ENCODE measurements around the gene DOK5. TPM values are rescaled to one million over a fixed set of nuclear protein-coding genes. Genes with fewer than 3 reads are reported as not detected.
A peak's percentile ranks its signal among the peaks of the same experiment; 100 is the strongest.

Gene DOK5
- total RNA-seq, 1 donor from 2014 or later, result 11.1 TPM

GRCh38 chr20:54648421-54649142, 173.2 kb downstream of the DOK5 start:
- DNase-seq, result no peak

DNA sequence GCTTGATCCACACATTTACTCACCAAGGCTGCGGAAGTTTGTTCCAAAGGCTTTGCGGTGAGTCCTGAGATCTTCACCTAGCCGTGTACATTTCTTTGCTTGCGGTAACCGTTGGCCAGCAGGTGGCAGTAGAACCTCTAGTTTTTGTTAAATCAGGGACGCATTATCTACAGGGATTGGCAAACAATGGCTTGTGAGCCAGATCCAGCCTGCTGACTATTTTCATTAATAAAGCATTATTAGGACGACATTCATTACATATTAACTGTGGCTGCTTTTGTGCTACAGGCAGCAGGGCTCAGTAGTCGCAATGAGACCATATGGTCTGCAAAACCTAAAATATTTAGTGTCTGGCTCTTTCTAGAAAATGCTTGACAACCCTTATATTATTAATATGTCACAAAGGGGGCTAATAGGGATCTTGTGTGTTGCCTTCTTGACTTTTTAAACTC, 174.1 kb downstream of the DOK5 start:
- DNase-seq, result peak; percentile 34

GRCh38 chr20:54650052-54650719, 174.8 kb downstream of the DOK5 start:
- DNase-seq, result no peak

DNA sequence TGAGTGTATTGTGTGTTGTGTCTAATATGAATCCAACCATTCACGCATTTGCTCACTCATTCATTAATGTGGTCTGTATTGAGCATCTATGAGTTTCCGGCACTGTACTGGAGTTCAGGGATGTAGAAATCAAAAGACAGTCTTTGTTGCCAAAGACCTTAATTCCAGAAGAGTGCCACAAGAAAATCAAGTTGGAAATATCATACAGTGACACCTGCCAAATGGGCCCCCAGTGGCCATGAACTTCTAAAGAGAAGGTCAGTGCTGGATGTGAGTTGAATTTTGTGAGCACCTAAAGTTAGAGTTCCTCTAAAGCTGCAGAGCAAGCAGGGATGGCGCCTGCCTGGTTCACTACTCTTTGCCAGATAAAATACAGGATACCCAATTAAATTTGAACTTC, 175.9 kb downstream of the DOK5 start:
- no peak for DNase-seq

- no peak for DNase-seq
Measured at GRCh38 chr20:54654450-54654849, 179.1 kb downstream of the DOK5 start.

DNA sequence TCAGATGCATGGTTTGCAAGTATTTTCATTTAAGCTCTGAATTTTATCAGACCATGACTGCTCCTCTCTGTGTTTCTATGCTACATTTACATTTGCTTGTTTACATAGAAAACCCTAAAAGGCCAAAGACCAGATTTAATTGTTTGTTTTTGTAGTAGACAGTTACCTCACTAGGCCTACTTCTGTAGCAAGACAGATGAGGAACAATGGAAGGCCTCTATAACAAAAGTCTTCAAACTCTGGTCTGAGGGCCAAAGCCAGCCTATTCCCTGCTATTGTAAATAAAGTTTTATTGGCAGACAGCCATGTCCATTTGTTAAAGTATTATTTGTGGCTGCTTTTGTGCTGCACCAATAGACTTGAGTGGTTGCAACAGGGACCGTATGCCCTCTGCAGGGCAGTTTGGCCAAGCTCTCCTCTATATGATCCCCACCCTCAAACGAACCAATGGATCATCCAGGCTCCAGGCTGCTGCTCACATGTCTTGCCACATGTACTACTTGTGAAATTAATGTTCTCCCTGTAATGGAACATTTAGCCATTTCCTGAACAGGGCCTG, 182.0 kb downstream of the DOK5 start:
- no peak for DNase-seq

- DNase-seq, result no peak
Measured at GRCh38 chr20:54658525-54658924, 183.1 kb downstream of the DOK5 start.

DNA sequence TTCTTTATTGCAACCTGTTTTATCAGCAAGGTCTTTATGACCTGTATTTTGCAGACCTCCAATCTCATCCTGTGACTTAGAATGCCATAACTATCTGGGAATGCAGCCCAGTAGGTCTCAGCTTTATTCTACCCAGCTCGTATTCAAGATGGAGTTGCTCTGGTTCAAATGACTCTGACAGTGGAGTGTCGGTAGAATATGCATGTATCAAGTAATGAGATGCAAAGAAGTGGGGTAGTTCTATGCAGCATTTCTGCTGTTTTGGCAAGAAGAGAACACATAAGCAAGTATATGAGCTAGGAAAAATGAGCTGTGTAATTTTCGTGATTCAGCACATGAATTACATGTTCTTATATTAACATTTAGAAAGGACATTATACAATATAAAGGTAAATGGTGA, 185.9 kb downstream of the DOK5 start:
- no peak for DNase-seq

- DNase-seq, result no peak
Measured at GRCh38 chr20:54661880-54662465, 186.6 kb downstream of the DOK5 start.

- DNase-seq, result no peak
Measured at GRCh38 chr20:54665812-54666211, 190.4 kb downstream of the DOK5 start.

GRCh38 chr20:54668271-54669039, 193.1 kb downstream of the DOK5 start:
- no peak for DNase-seq

DNA sequence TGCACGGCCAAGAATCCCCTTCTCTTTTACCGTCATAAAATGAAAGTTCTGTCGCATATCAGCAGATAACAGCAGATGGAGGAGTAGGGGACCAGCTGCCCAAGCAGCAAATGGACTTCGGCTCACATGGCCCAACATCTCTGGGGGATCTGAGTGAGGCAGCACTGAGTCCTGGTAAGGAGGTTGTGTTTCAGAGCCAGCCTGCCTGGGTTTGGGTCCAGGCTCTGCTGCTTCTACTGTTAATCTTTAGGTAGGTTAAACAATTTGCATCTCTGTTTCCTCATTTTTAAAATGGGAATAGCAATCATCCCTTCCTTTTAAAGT, 193.6 kb downstream of the DOK5 start:
- DNase-seq, result no peak

DNA sequence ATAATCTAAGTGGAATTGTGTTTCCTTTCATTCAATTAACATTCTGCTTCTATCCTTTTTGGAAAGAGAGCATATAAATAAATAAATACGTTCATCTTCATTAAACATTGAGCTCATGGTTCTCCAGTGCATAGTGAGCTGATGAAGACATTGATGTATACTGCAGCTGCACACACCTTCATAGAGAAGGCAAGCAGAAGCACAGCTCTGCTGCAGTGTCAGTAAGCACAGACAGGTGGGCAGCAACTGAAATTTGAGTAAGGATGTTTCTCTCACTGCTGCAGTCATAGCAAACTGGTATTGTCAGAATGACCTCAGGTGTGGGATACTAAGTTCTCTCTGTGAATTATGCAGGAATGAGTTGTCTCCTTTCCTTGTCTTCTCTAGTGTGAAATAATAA, 202.9 kb downstream of the DOK5 start:
- DNase-seq, result no peak

DNA sequence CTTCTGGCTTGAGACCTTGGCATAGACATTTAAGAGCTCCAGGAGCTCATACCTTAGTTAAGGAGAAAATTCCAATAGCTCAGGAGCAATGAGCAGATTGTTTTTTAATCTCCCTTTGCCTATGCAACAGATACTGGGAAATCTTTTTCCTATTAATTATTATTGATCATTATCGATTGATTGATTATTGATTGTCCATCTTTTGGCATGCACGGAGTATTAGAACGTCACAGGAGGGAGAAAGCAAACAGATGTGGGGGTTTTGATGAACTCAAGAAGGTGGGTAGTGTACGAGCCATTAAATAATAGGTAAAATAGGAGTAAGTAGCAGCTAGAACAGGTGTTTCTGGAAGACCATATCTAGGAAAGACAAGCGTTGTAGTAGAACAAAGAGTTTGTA, 205.0 kb downstream of the DOK5 start:
- DNase-seq, result no peak

DNA sequence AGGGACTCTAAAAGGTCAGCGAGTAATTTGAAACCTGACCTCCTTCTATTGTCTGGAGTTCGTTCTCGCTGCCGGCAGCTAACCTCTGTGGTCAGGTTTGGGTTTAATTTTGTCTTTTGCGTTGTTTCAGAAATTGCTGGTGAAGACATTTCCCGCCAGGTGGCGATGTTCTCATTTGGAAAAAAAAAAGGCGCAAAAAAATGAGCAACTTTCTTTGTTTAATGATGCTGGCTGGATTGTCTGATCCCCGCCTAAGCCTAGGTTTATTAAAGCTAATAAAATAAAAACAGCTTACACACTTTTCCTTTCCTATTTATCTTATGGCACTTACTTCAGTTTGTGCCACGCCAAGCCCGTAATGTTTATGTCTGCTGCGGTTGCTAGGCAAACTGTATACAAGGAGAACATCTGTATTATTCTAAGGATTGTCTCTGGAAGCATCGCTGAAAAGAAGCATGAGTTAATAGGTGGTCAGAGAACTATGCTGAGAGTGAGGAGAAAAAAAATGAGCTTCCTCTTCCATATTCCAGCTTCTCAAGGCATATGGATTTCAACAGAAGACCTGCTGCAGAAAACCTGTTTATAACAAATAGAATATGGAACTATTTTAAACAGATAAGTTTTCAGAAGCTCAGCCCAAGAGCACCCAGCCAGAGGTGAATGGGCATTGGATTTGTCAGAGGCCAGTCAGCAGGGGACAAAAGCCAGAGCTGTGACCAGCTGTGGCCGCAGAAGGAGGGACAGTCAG, 205.7 kb downstream of the DOK5 start:
- DNase-seq, result peak; percentile 65

GRCh38 chr20:54681869-54682268, 206.5 kb downstream of the DOK5 start:
- no peak for DNase-seq

DNA sequence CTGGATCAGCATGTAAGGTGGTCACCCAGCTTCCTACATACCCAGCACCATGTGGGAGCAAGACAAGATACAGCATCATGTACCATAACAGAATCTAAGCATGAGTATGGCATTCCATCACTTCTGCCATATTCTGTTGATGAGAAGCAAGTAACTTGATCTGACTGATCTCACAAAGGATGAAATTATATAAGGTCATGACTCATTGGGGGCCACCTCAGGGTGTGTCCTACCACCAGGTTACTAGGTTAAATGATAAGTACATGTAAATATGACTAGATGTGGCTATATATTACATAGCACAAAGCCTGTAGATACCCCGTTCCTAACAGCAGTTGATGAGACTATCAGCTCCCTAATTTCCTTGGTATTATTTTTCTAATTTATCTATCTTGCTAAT, 213.1 kb downstream of the DOK5 start:
- no peak for DNase-seq

DNA sequence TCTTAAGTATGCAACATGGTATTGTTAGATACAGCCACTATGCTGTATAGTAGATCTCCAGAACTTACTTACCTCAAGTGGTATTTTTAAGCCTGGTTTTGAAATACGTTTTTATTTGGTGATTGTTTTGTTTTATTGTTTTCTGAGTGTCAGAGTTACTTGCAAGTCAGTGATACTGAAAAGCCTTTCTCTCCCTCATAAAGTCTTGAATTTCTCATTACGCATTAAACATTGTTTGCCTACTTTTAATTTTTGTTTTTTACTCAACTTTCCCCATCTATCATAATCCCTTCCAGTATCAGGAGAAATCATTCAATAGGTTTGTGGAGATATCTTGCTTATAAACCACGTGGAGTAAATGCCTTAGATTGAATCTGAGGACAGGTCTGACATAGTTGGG, 214.9 kb downstream of the DOK5 start:
- DNase-seq, result no peak

GRCh38 chr20:54691327-54691726, 215.9 kb downstream of the DOK5 start:
- no peak for DNase-seq

- DNase-seq, result no peak
Measured at GRCh38 chr20:54692168-54692887, 216.9 kb downstream of the DOK5 start.

- no peak for DNase-seq
Measured at GRCh38 chr20:54694516-54694915, 219.1 kb downstream of the DOK5 start.

Data from skin of body (tissue), 2 donors.